Activated naive CD8-positive, alpha-beta T cell treated with anti-CD3 and anti-CD28 coated beads, Interleukin-2, amount 50 U/mL, for 24 hours (primary cell): ENCODE data around the gene RFX3.
"Not testable (repeated sequence)": the region's sequence is repeated elsewhere in the genome, so short reads cannot be mapped to it uniquely, and the experiment has no call there.

Experiments
- ATAC-seq: fragments of 150-1000 bp; cut with Tn5 transposase; one replicate; pipeline ENCODE4 v1.10.0; 2021
- DNase-seq: peaks from one replicate; pipeline ENCODE4 v3.0.0; 2021
- H3K27ac Mint-ChIP-seq: one replicate; pipeline ENCODE4 v1.8.0; 2021; ENCODE audit warnings: mild to moderate bottlenecking, mixed read lengths
- H3K27me3 Mint-ChIP-seq: one replicate; pipeline ENCODE4 v1.8.0; 2021; ENCODE audit warnings: mixed read lengths
- H3K36me3 Mint-ChIP-seq: one replicate; pipeline ENCODE4 v1.8.0; 2021; ENCODE audit warnings: low read depth, mixed read lengths
- H3K4me1 Mint-ChIP-seq: one replicate; pipeline ENCODE4 v1.8.0; 2021; ENCODE audit warnings: mixed read lengths
- H3K4me3 Mint-ChIP-seq: one replicate; pipeline ENCODE4 v1.8.0; 2021; ENCODE audit warnings: mild to moderate bottlenecking, moderate library complexity, mixed read lengths
- H3K9me3 Mint-ChIP-seq: one replicate; pipeline ENCODE4 v1.8.0; 2021; ENCODE audit warnings: mixed read lengths

Gene RFX3

DNA sequence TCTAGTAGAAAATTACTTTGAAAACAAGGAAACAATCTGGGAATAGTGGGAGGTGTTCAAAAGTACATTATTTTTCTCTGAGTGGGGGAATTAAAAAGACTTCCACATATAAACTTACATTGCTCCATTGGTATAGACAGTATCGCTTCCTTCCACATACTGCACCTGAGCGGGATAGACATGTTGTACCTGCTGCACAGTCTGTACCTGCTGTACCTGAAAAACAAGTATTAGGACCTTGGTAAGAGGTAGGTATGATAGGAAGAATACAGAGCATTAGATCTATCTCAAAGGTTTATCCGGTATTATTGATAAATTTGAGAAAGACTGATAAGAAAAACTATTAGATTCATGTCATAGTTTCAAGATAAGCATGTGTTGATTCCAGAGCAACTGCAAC lies 179.3 kb downstream of the RFX3 start:
- Mint-ChIP-seq H3K27me3 (no peaks in the 10 kb centered on the region), H3K27ac (no peak overlapping the region), H3K9me3 (peaks cover 6% of the 10 kb centered on the region), H3K4me3 (no peak overlapping the region), H3K36me3 (peaks cover 10% of the 10 kb centered on the region), H3K4me1 (peaks cover 42% of the 10 kb centered on the region)
- ATAC-seq, result no peak
- no peak for DNase-seq

GRCh38 chr9:3343671-3344070 lies 182.1 kb downstream of the RFX3 start:
- peaks cover 59% of the 10 kb centered on the region for H3K4me1 Mint-ChIP-seq
- H3K4me3 Mint-ChIP-seq, result no peak overlapping the region
- no peak overlapping the region for H3K27ac Mint-ChIP-seq
- peaks cover 22% of the 10 kb centered on the region for H3K36me3 Mint-ChIP-seq
- no peak for DNase-seq
- no peak for ATAC-seq
- no peaks in the 10 kb centered on the region for H3K27me3 Mint-ChIP-seq
- H3K9me3 Mint-ChIP-seq, result peaks cover 9% of the 10 kb centered on the region

DNA sequence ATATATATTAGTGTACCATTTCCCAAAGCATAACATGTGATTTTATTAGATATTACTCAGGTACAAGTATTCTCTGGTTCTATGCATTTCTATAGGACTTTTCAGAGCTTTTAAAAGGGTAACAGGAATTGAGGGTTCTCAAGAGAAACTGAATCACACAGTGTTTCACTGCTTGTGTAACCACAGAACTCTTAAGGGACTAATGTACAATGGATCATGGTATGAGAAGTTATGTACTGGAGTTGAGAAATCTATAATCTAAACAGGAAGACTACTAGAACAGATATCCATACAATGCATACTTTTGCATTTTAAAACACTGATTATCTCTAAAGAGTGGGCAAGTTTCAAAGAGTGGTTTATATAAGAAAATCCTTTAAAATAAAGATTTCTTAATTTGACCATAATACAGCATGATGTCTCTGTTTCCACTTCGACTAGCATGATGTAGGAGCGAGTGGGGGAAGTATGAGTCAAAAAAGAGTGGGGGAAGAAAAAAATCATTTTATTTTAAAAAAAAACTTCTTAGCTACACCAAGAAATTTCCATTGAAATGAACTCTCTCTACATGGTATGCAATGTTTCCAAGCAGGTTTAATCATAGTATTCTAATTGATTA lies 183.5 kb downstream of the RFX3 start:
- ATAC-seq (peak; percentile 92), DNase-seq (no peak)
- Mint-ChIP-seq H3K9me3 (peaks cover 9% of the 10 kb centered on the region), H3K27ac (peak overlapping the region; percentile 88), H3K4me3 (peak overlapping the region; percentile 54), H3K36me3 (peaks cover 22% of the 10 kb centered on the region), H3K4me1 (peaks cover 73% of the 10 kb centered on the region), H3K27me3 (no peaks in the 10 kb centered on the region)

GRCh38 chr9:3337515-3338225 lies 188.1 kb downstream of the RFX3 start:
- H3K36me3 Mint-ChIP-seq, result peaks cover 16% of the 10 kb centered on the region
- H3K9me3 Mint-ChIP-seq, result peaks cover 9% of the 10 kb centered on the region
- DNase-seq, result peak; percentile 16
- no peaks in the 10 kb centered on the region for H3K27me3 Mint-ChIP-seq
- peak; percentile 80 for ATAC-seq
- no peak overlapping the region for H3K4me3 Mint-ChIP-seq
- H3K4me1 Mint-ChIP-seq, result peaks cover 52% of the 10 kb centered on the region
- H3K27ac Mint-ChIP-seq, result peak overlapping the region; percentile 81

DNA sequence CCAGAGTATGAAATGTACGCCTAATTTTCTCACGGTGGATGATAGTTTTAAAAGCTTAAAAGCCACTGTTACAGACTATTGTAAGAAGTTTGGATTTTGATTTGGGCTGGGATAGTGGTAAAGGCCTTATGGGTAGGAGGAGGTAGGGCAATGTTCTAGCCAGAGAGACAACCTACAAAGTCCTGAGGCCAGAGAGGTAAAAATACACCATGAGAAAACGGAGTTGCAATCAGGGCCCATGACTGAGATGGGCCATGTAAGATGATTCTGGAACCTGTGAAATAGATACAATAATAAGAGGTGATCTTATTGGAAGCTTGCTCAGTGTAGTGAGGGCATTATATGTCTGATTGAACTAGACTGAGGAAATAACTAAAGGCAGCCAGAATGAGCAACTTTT lies 188.8 kb downstream of the RFX3 start:
- DNase-seq (no peak), ATAC-seq (no peak)
- peaks cover 16% of the 10 kb centered on the region for H3K36me3 Mint-ChIP-seq
- peaks cover 9% of the 10 kb centered on the region for H3K9me3 Mint-ChIP-seq
- H3K27me3 Mint-ChIP-seq, result no peaks in the 10 kb centered on the region
- H3K4me1 Mint-ChIP-seq, result peaks cover 47% of the 10 kb centered on the region
- no peak overlapping the region for H3K4me3 Mint-ChIP-seq
- H3K27ac Mint-ChIP-seq, result peak overlapping the region; percentile 81

DNA sequence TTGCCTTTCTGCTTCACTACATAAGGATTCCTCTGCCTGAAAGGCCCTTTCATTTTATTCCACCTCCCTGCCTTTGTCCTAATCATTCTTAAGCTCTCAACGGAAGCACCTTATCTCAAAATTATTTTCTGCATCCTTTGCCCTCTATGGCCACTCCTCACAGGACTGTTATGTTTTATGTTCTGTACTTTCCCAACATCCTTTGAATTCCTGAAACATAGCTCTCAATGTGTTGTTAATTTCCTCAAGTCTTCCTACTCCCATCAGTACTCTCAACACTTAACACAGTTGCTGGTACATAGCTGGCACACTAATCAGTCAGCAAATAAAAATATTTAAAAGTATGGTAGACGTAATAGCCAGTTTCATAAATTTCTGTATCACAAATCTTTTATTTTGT lies 193.0 kb downstream of the RFX3 start:
- no peak for ATAC-seq
- no peak for DNase-seq
- Mint-ChIP-seq H3K4me3 (no peak overlapping the region), H3K4me1 (peaks cover 12% of the 10 kb centered on the region), H3K9me3 (no peaks in the 10 kb centered on the region), H3K27me3 (no peaks in the 10 kb centered on the region), H3K27ac (no peak overlapping the region), H3K36me3 (peaks cover 6% of the 10 kb centered on the region)

GRCh38 chr9:3331801-3332200 lies 194.0 kb downstream of the RFX3 start:
- peaks cover 2% of the 10 kb centered on the region for H3K4me1 Mint-ChIP-seq
- H3K36me3 Mint-ChIP-seq, result peaks cover 6% of the 10 kb centered on the region
- DNase-seq (no peak), ATAC-seq (peak; percentile 61)
- H3K4me3 Mint-ChIP-seq, result no peak overlapping the region
- H3K27ac Mint-ChIP-seq, result no peak overlapping the region
- H3K27me3 Mint-ChIP-seq, result no peaks in the 10 kb centered on the region
- no peaks in the 10 kb centered on the region for H3K9me3 Mint-ChIP-seq

- DNase-seq (no peak), ATAC-seq (peak; percentile 73)
- no peak overlapping the region for H3K4me3 Mint-ChIP-seq
- no peaks in the 10 kb centered on the region for H3K9me3 Mint-ChIP-seq
- no peaks in the 10 kb centered on the region for H3K27me3 Mint-ChIP-seq
- peaks cover 3% of the 10 kb centered on the region for H3K36me3 Mint-ChIP-seq
- H3K4me1 Mint-ChIP-seq, result no peaks in the 10 kb centered on the region
- no peak overlapping the region for H3K27ac Mint-ChIP-seq
Measured at GRCh38 chr9:3330792-3331420, 194.9 kb downstream of the RFX3 start.

- ATAC-seq, result no peak
- no peak for DNase-seq
- Mint-ChIP-seq H3K4me3 (no peak overlapping the region), H3K36me3 (peaks cover 3% of the 10 kb centered on the region), H3K4me1 (no peaks in the 10 kb centered on the region), H3K27ac (no peak overlapping the region), H3K9me3 (no peaks in the 10 kb centered on the region), H3K27me3 (no peaks in the 10 kb centered on the region)
Measured at GRCh38 chr9:3329361-3329760, 196.4 kb downstream of the RFX3 start.

GRCh38 chr9:3323714-3324113 lies 202.1 kb downstream of the RFX3 start:
- no peak overlapping the region for H3K27ac Mint-ChIP-seq

DNA sequence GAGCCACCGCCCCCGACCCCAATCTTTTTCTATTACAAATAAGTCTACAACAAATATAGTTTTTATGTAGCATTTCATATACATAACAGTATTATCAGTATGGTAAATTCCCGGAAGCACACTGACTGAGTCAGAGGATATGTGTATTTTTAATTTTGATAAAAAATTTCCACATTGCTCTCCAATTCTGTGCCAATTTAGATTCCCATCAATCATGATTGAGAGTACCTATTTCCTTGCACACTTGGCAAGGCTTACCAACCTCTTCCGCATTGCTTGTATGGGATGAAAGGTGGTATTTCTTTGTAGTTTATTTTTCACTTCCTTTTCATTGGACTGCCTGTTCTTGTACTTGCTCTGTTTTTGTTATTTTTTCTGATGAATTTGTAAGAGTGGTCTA lies 204.6 kb downstream of the RFX3 start:
- DNase-seq (no peak), ATAC-seq (no peak)
- Mint-ChIP-seq H3K27ac (no peak overlapping the region), H3K4me3 (no peak overlapping the region), H3K4me1 (no peaks in the 10 kb centered on the region), H3K27me3 (no peaks in the 10 kb centered on the region), H3K36me3 (peaks cover 29% of the 10 kb centered on the region), H3K9me3 (peaks cover 10% of the 10 kb centered on the region)

More at GRCh38 chr9:3323714-3324113, 202.1 kb downstream of the RFX3 start:
- no peak overlapping the region for H3K4me3 Mint-ChIP-seq
- no peak for DNase-seq
- H3K4me1 Mint-ChIP-seq, result no peaks in the 10 kb centered on the region
- peaks cover 11% of the 10 kb centered on the region for H3K36me3 Mint-ChIP-seq
- ATAC-seq, result no peak
- H3K27me3 Mint-ChIP-seq, result no peaks in the 10 kb centered on the region
- H3K9me3 Mint-ChIP-seq, result no peaks in the 10 kb centered on the region

- not testable (repeated sequence) for H3K27me3 Mint-ChIP-seq, ATAC-seq, H3K27ac Mint-ChIP-seq, DNase-seq, H3K4me3 Mint-ChIP-seq, H3K4me1 Mint-ChIP-seq
- Mint-ChIP-seq H3K9me3 (peaks cover 12% of the 10 kb centered on the region), H3K36me3 (peaks cover 27% of the 10 kb centered on the region)
Measured at GRCh38 chr9:3312595-3312994, 213.2 kb downstream of the RFX3 start.

DNA sequence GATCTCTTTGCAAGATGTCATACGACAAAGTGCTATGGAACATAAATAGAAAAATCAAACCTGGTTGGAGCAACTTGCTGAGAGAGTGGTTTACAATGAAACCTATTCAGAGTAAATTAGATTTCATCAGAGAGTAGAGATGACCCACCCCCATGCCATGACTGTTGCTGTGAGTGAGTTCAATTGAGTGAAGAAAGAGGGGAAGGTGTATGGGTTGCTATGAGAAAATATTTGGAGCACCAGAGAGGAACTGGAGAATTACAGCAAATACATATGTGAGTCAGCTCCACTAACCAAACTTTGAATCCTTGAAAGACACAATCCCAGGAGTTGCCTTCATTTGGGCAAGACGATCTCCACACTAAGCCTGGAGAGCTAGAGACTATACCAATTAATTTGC lies 217.2 kb downstream of the RFX3 start:
- Mint-ChIP-seq H3K27me3 (no peaks in the 10 kb centered on the region), H3K9me3 (peaks cover 29% of the 10 kb centered on the region), H3K36me3 (peaks cover 34% of the 10 kb centered on the region), H3K4me1 (peaks cover 16% of the 10 kb centered on the region), H3K27ac (no peak overlapping the region), H3K4me3 (no peak overlapping the region)
- DNase-seq (no peak), ATAC-seq (no peak)

DNA sequence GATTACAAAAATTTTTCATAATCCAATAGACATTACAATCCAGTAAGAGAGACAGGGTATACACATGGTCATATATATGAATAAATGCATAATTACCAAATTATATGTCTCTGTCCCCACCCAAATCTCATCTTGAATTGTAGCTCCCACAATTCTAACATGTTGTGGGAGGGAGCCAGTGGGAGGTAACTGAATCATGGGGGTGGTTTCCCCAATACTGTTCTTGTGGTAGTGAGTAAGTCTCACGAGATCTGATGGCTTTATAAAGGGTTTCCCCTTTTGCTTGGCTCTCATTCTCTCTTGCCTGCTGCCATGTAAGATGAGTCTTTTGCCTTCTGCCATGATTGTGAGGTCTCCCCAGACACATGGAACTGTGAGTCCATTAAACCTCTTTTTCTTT lies 221.4 kb downstream of the RFX3 start:
- peaks cover 31% of the 10 kb centered on the region for H3K36me3 Mint-ChIP-seq
- peaks cover 26% of the 10 kb centered on the region for H3K9me3 Mint-ChIP-seq
- H3K27me3 Mint-ChIP-seq, H3K4me3 Mint-ChIP-seq, ATAC-seq, DNase-seq: not testable (repeated sequence)
- peak overlapping the region; percentile 63 for H3K27ac Mint-ChIP-seq
- H3K4me1 Mint-ChIP-seq, result peaks cover 21% of the 10 kb centered on the region

GRCh38 chr9:3299872-3300271 lies 225.9 kb downstream of the RFX3 start:
- peaks cover 12% of the 10 kb centered on the region for H3K36me3 Mint-ChIP-seq
- H3K4me3 Mint-ChIP-seq, result no peak overlapping the region
- H3K9me3 Mint-ChIP-seq, result peaks cover 7% of the 10 kb centered on the region
- no peak for ATAC-seq
- H3K27ac Mint-ChIP-seq, result no peak overlapping the region
- DNase-seq, result no peak
- H3K4me1 Mint-ChIP-seq, result peaks cover 11% of the 10 kb centered on the region
- H3K27me3 Mint-ChIP-seq, result no peaks in the 10 kb centered on the region
